HCT116 (cell line): ENCODE data around the gene COL19A1. TPM values are rescaled to one million over a fixed set of nuclear protein-coding genes. Genes with fewer than 3 reads are reported as not detected.

Experiments used
- ATAC-seq: fragments of 200-7000 bp; cut with Tn5 transposase; 2 replicates; pipeline ENCODE4 v1.9.1; 2020; ENCODE audit warnings: mild to moderate bottlenecking, moderate library complexity
- BruUV-seq: library from RNA; stranded (reverse); fragments of 400-500 nt; replicated peaks from 2 replicates; lab custom pipeline; 2021; lab: Mats Ljungman, UMichigan
- CTCF ChIA-PET: fragments of 300-600 bp; sonication (Branson Sonifier 250); formaldehyde crosslinking; loops from one replicate; lab custom pipeline; 2021; ENCODE audit warnings: antibody characterized with exemption; lab: Charles Lee
- POLR2A ChIA-PET: fragments of 300-600, 350-600 bp; sonication (Branson Sonifier 250); formaldehyde crosslinking; loops from one replicate; lab custom pipeline; 2021; ENCODE audit warnings: antibody characterized with exemption; lab: Charles Lee
- RAD21 ChIA-PET, 2 experiments: fragments of 300-600 bp; sonication (Branson Sonifier 250); formaldehyde crosslinking; loops; one replicate each; lab custom pipeline; 2023; ENCODE audit warnings: low total read pairs in 2 of 2; ENCODE audit not compliant: uncharacterized antibody in 2 of 2, unreplicated experiment in 2 of 2, low non-redundant PET in 1 of 2; lab: Charles Lee
- DNase-seq: peaks from one replicate; pipeline ENCODE4 v3.0.0-alpha.2; 2010; ENCODE audit warnings: low read depth, low spot score
- H2AFZ ChIP-seq: fragments of 200-600 bp; shearing (Covaris generic), sonication (generic); 2 replicates; pipeline ENCODE4 v1.6.1; 2017; ENCODE audit warnings: low read depth, mixed run types, mixed read lengths, antibody characterized with exemption, low read length; ENCODE audit not compliant: poor library complexity, severe bottlenecking
- H3K27ac ChIP-seq: 2 replicates; pipeline ENCODE4 v1.5.1; 2012; ENCODE audit warnings: low read depth, low read length
- H3K27me3 ChIP-seq: fragments of 200-600 bp; sonication (generic); 2 replicates; pipeline ENCODE4 v1.6.1; 2016; ENCODE audit warnings: mixed run types, low read length, mixed read lengths; ENCODE audit not compliant: insufficient read depth
- H3K36me3 ChIP-seq, 2 experiments: fragments of 200-500 bp in 1 of 2; fragments of 200-600 bp in 1 of 2; sonication (Bioruptor generic) in 1 of 2; sonication (generic) in 1 of 2; 2 replicates each; pipeline versions ENCODE4 v1.5.1 to v1.6.1; 2014 to 2016; ENCODE audit warnings: low read length in 2 of 2, inconsistent platforms in 1 of 2, mixed read lengths in 1 of 2, mixed run types in 1 of 2; ENCODE audit not compliant: insufficient read depth in 2 of 2, control insufficient read depth in 1 of 2
- H3K4me1 ChIP-seq, 2 experiments: fragments of 200-600 bp in 1 of 2; sonication (generic) in 1 of 2; 2 replicates each; pipeline versions ENCODE4 v1.5.1 to v1.6.1; 2012 to 2017; ENCODE audit warnings: low read length in 2 of 2, inconsistent platforms in 1 of 2, mild to moderate bottlenecking in 1 of 2, mixed read lengths in 1 of 2, mixed run types in 1 of 2, moderate library complexity in 1 of 2; ENCODE audit not compliant: insufficient read depth in 2 of 2, control insufficient read depth in 1 of 2
- H3K4me2 ChIP-seq: fragments of 200-600 bp; sonication (generic); 2 replicates; pipeline ENCODE4 v1.6.1; 2017; ENCODE audit warnings: mixed run types, low read length, mixed read lengths
- H3K4me3 ChIP-seq, 2 experiments: fragments of 200-600 bp in 1 of 2; sonication (generic) in 1 of 2; replicated peaks in 1 of 2; 2 replicates each; pipeline ENCODE4 v1.5.1; 2011 to 2016; ENCODE audit warnings: low read length in 2 of 2, control low read depth in 1 of 2, low read depth in 1 of 2, mild to moderate bottlenecking in 1 of 2, mixed read lengths in 1 of 2, mixed run types in 1 of 2
- H3K79me2 ChIP-seq: fragments of 200-600 bp; sonication (generic); 2 replicates; pipeline ENCODE4 v1.6.1; 2017; ENCODE audit warnings: mild to moderate bottlenecking, mixed run types, low read length, moderate library complexity, mixed read lengths; ENCODE audit not compliant: insufficient read depth
- H3K9ac ChIP-seq: fragments of 200-600 bp; sonication (generic); 2 replicates; pipeline ENCODE4 v1.6.1; 2016; ENCODE audit warnings: low read length, mixed read lengths
- H3K9me2 ChIP-seq: fragments of 200-600 bp; sonication (generic), shearing (Covaris generic); 2 replicates; pipeline ENCODE4 v1.6.1; 2017; ENCODE audit warnings: mixed run types, mild to moderate bottlenecking, moderate library complexity; ENCODE audit not compliant: insufficient read depth
- H3K9me3 ChIP-seq, 2 experiments: fragments of 200-500 bp in 1 of 2; fragments of 200-600 bp in 1 of 2; sonication (Bioruptor generic) in 1 of 2; sonication (generic) in 1 of 2; 2 replicates each; pipeline ENCODE4 v1.6.1; 2014 to 2017; ENCODE audit warnings: low read length in 2 of 2, mixed read lengths in 2 of 2, inconsistent platforms in 1 of 2, low read depth in 1 of 2, mild to moderate bottlenecking in 1 of 2, mixed run types in 1 of 2, moderate library complexity in 1 of 2; ENCODE audit not compliant: control insufficient read depth in 1 of 2, insufficient read depth in 1 of 2
- H4K20me1 ChIP-seq: fragments of 200-600 bp; sonication (generic), shearing (Covaris generic); 2 replicates; pipeline ENCODE4 v1.6.1; 2017; ENCODE audit warnings: mixed run types, mild to moderate bottlenecking, moderate library complexity; ENCODE audit not compliant: insufficient read depth
- CEBPB ChIP-seq: IDR thresholded peaks from 2 replicates; pipeline ENCODE4 v1.6.1; 2012; ENCODE audit warnings: low read depth
- CTCF ChIP-seq, 3 experiments: fragments of 200-600 bp in 1 of 3; sonication (generic) in 1 of 3; IDR thresholded peaks in 2 of 3; conservative IDR thresholded peaks in 1 of 3; 2 replicates each; pipeline ENCODE4 v1.5.1; 2012 to 2017; ENCODE audit warnings: low read depth in 2 of 3, low read length in 2 of 3, antibody characterized with exemption in 1 of 3, borderline replicate concordance in 1 of 3, control low read depth in 1 of 3, mild to moderate bottlenecking in 1 of 3, mixed read lengths in 1 of 3, mixed run types in 1 of 3, moderate library complexity in 1 of 3; ENCODE audit not compliant: insufficient read depth in 1 of 3
- EGR1 ChIP-seq: IDR thresholded peaks from 2 replicates; pipeline ENCODE4 v1.6.1; 2012; ENCODE audit warnings: low read depth
- EZH2phosphoT487 ChIP-seq: fragments of 200-600 bp; IDR thresholded peaks from 2 replicates; pipeline ENCODE4 v1.6.1; 2018; ENCODE audit warnings: antibody characterized with exemption, borderline replicate concordance
- FOSL1 ChIP-seq: IDR thresholded peaks from 2 replicates; pipeline ENCODE4 v1.6.1; 2012; ENCODE audit warnings: low read depth
- JUND ChIP-seq: IDR thresholded peaks from 2 replicates; pipeline ENCODE4 v1.6.1; 2012
- POLR2A ChIP-seq: IDR thresholded peaks from 2 replicates; pipeline ENCODE4 v1.7.0; 2011; ENCODE audit warnings: borderline replicate concordance; ENCODE audit not compliant: insufficient read depth, insufficient read length; ENCODE audit errors: extremely low read depth
- POLR2AphosphoS5 ChIP-seq: IDR thresholded peaks from 2 replicates; pipeline ENCODE4 v1.6.1; 2011; ENCODE audit warnings: mild to moderate bottlenecking, low read depth, low read length, moderate library complexity
- RAD21 ChIP-seq: IDR thresholded peaks from 2 replicates; pipeline ENCODE4 v1.6.1; 2012; ENCODE audit warnings: low read depth, mild to moderate bottlenecking
- SIN3A ChIP-seq: IDR thresholded peaks from 2 replicates; pipeline ENCODE4 v1.6.1; 2012; ENCODE audit warnings: low read depth
- SRF ChIP-seq: IDR thresholded peaks from 2 replicates; pipeline ENCODE4 v1.6.1; 2012; ENCODE audit warnings: low read depth
- TCF7L2 ChIP-seq: IDR thresholded peaks from 2 replicates; pipeline ENCODE4 v1.7.0; 2011; ENCODE audit warnings: borderline replicate concordance, inconsistent platforms; ENCODE audit not compliant: insufficient read depth, insufficient read length; ENCODE audit errors: extremely low read depth
- YY1 ChIP-seq: IDR thresholded peaks from 2 replicates; pipeline ENCODE4 v1.6.1; 2011; ENCODE audit warnings: low read length, low read depth, moderate library complexity, mild to moderate bottlenecking; ENCODE audit not compliant: insufficient replicate concordance; ENCODE audit errors: extremely low read depth
- ZBTB33 ChIP-seq: IDR thresholded peaks from 2 replicates; pipeline ENCODE4 v1.6.1; 2011; ENCODE audit warnings: mild to moderate bottlenecking, low read length, moderate library complexity; ENCODE audit not compliant: insufficient replicate concordance; ENCODE audit errors: extremely low read depth
- ZFX ChIP-seq: fragments of 450-650 bp; IDR thresholded peaks from 2 replicates; pipeline ENCODE4 v1.6.1; 2017
- intact Hi-C: fragments of 100-400 bp; cut with micrococcal nuclease; formaldehyde crosslinking; loops from 2 replicates; pipeline ENCODE4 v1.10.0; 2022
- total RNA-seq: library from RNA; stranded (reverse); gene quantifications from one replicate; pipeline ENCODE4 v1.2.1, GENCODE V29; 2021; ENCODE audit not compliant: unreplicated experiment

Gene COL19A1
- total RNA-seq, 1 experiment from 2014 or later, result not detected

- Histone ChIP-seq H3K4me2 (no peak overlapping the region), H4K20me1 (no peaks in the 10 kb centered on the region), H3K79me2 (no peaks in the 10 kb centered on the region), H3K9me2 (no peaks in the 10 kb centered on the region), H3K4me1 (no peaks in the 10 kb centered on the region), H3K27me3 (peaks cover 36% of the 10 kb centered on the region; the same call in 1 of the 2 replicates), H3K9me3 (no peaks in the 10 kb centered on the region)
- ChIA-PET CTCF (no interaction called here), RAD21 (no interaction called here), POLR2A (no interaction called here)
- no TSS peak for BruUV-seq
- ATAC-seq (no peak), DNase-seq (no peak)
- no peak for TF ChIP-seq POLR2AphosphoS5
- TF ChIP-seq POLR2A, result no peak
- no peak for TF ChIP-seq CTCF (IDR thresholded peaks at IDR 0.05 in 2 of 3, conservative IDR thresholded peaks at IDR 0.05 in 1 of 3; ENCODE audit: borderline replicate concordance in 1 of 3, insufficient read depth in 1 of 3, low read depth in 2 of 3, low read length in 2 of 3)
- TF ChIP-seq SIN3A, result no peak
- TF ChIP-seq JUND, result no peak
- no peak for TF ChIP-seq CEBPB
- no peak for TF ChIP-seq SRF
- no peak for TF ChIP-seq RAD21
- no peak for TF ChIP-seq ZFX
- TF ChIP-seq YY1, result no peak
- TF ChIP-seq, all 23 proteins: peak for 0
- no peak overlapping the region for H3K4me3 ChIP-seq
- H3K27ac ChIP-seq, result no peak overlapping the region
- H2AFZ ChIP-seq, result no peak overlapping the region
- no peak overlapping the region for H3K9ac ChIP-seq
- no peaks in the 10 kb centered on the region for H3K36me3 ChIP-seq
- intact Hi-C loops, result no loop called here
Observed at GRCh38 chr6:70151616-70152015, 285.3 kb downstream of the COL19A1 start.

- Histone ChIP-seq H3K4me3 (no peak overlapping the region), H2AFZ (no peak overlapping the region), H3K27me3 (peaks cover 46% of the 10 kb centered on the region; the same call in 1 of the 2 replicates), H3K9ac (no peak overlapping the region), H3K79me2 (no peaks in the 10 kb centered on the region), H3K4me1 (no peaks in the 10 kb centered on the region), H4K20me1 (no peaks in the 10 kb centered on the region), H3K9me2 (no peaks in the 10 kb centered on the region), H3K36me3 (no peaks in the 10 kb centered on the region), H3K27ac (no peak overlapping the region), H3K9me3 (no peaks in the 10 kb centered on the region), H3K4me2 (no peak overlapping the region)
- no peak for ATAC-seq
- intact Hi-C loops, result no loop called here
- RAD21 ChIA-PET, result no interaction called here
- POLR2A ChIA-PET, result no interaction called here
- TF ChIP-seq CEBPB, result no peak
- TF ChIP-seq ZFX, result no peak
- TF ChIP-seq FOSL1, result no peak
- TF ChIP-seq EGR1, result no peak
- no peak for TF ChIP-seq EZH2phosphoT487
- no peak for TF ChIP-seq ZBTB33
- no peak for TF ChIP-seq TCF7L2
- TF ChIP-seq YY1, result no peak
- BruUV-seq, result no TSS peak
- no peak for DNase-seq
- CTCF ChIA-PET, result no interaction called here
Observed at GRCh38 chr6:70152786-70153185, 286.4 kb downstream of the COL19A1 start.
